Mononuclear cell (primary cell): ENCODE data around the gene MEMO1. TPM values are rescaled to one million over a fixed set of nuclear protein-coding genes. Genes with fewer than 3 reads are reported as not detected.
"Not testable (repeated sequence)": the region's sequence is repeated elsewhere in the genome, so short reads cannot be mapped to it uniquely, and the experiment has no call there.

Experiments used
- H3K27me3 ChIP-seq: 2 replicates; pipeline ENCODE4 v1.6.0; 2011; ENCODE audit warnings: low read length, control low read depth; ENCODE audit not compliant: insufficient read depth
- H3K4me1 ChIP-seq: 2 replicates; pipeline ENCODE4 v1.5.1; 2011; ENCODE audit warnings: mild to moderate bottlenecking, low read length, control low read depth; ENCODE audit not compliant: insufficient read depth
- H3K4me3 ChIP-seq: 2 replicates; pipeline ENCODE4 v1.5.1; 2011; ENCODE audit warnings: mild to moderate bottlenecking, low read length, moderate library complexity
- H3K9me3 ChIP-seq: 2 replicates; pipeline ENCODE4 v1.5.1; 2011; ENCODE audit warnings: low read depth, mild to moderate bottlenecking, control low read depth, low read length
- total RNA-seq: library from RNA; depleted of rRNA; stranded (reverse); fragments of >200 nt; gene quantifications from one replicate; pipeline ENCODE4 v1.2.3, GENCODE V29; 2012

Gene MEMO1
- total RNA-seq, result 41.7 TPM

- Histone ChIP-seq H3K4me1 (peaks cover 42% of the 10 kb centered on the region), H3K4me3 (peak within 1 kb of the TSS; percentile 62), H3K27me3 (no peaks in the 10 kb centered on the region), H3K9me3 (no peaks in the 10 kb centered on the region)
Observed at GRCh38 chr2:32010670-32011484, at the start of gene MEMO1. MEMO1 (minus strand) TSS chr2:32011008; CDS start chr2:32010247, 761 bp downstream.

- H3K4me3 ChIP-seq, result no peak overlapping the region
- no peaks in the 10 kb centered on the region for H3K9me3 ChIP-seq
- no peaks in the 10 kb centered on the region for H3K27me3 ChIP-seq
- H3K4me1 ChIP-seq, result peaks cover 15% of the 10 kb centered on the region
Observed at GRCh38 chr2:32060266-32060665, 49.5 kb upstream of the MEMO1 start.

GRCh38 chr2:32058130-32058529 is 47.3 kb upstream of the MEMO1 start:
- Histone ChIP-seq H3K4me1 (peaks cover 9% of the 10 kb centered on the region), H3K9me3 (no peaks in the 10 kb centered on the region), H3K4me3 (no peak overlapping the region), H3K27me3 (no peaks in the 10 kb centered on the region)

- H3K9me3 ChIP-seq, H3K27me3 ChIP-seq, H3K4me3 ChIP-seq, H3K4me1 ChIP-seq: not testable (repeated sequence)
Observed at GRCh38 chr2:32054583-32054982, 43.8 kb upstream of the MEMO1 start.

- no peaks in the 10 kb centered on the region for H3K27me3 ChIP-seq
- H3K9me3 ChIP-seq, result no peaks in the 10 kb centered on the region
- no peak overlapping the region for H3K4me3 ChIP-seq
- no peaks in the 10 kb centered on the region for H3K4me1 ChIP-seq
Observed at GRCh38 chr2:32051836-32052439, 41.1 kb upstream of the MEMO1 start.

- Histone ChIP-seq H3K9me3 (no peaks in the 10 kb centered on the region), H3K4me3 (no peak overlapping the region), H3K27me3 (no peaks in the 10 kb centered on the region), H3K4me1 (peaks cover 11% of the 10 kb centered on the region)
Observed at GRCh38 chr2:32043561-32043960, 32.8 kb upstream of the MEMO1 start.

GRCh38 chr2:32039447-32040219 is 28.8 kb upstream of the MEMO1 start, which contains the start of gene DPY30:
DPY30 (minus strand) TSS chr2:32039805; CDS start chr2:32039456, 349 bp downstream.
- H3K27me3 ChIP-seq, result no peaks in the 10 kb centered on the region
- peaks cover 13% of the 10 kb centered on the region for H3K4me1 ChIP-seq
- H3K4me3 ChIP-seq, result peak within 1 kb of the TSS; percentile 59
- H3K9me3 ChIP-seq, result no peaks in the 10 kb centered on the region

GRCh38 chr2:32034198-32034887 is 23.5 kb upstream of the MEMO1 start:
- H3K9me3 ChIP-seq, H3K27me3 ChIP-seq, H3K4me1 ChIP-seq, H3K4me3 ChIP-seq: not testable (repeated sequence)

- not testable (repeated sequence) for H3K9me3 ChIP-seq, H3K4me1 ChIP-seq, H3K4me3 ChIP-seq, H3K27me3 ChIP-seq
Observed at GRCh38 chr2:32018789-32019482, 8.1 kb upstream of the MEMO1 start.

- H3K27me3 ChIP-seq, result no peaks in the 10 kb centered on the region
- no peaks in the 10 kb centered on the region for H3K9me3 ChIP-seq
- peaks cover 26% of the 10 kb centered on the region for H3K4me1 ChIP-seq
- H3K4me3 ChIP-seq, result no peak overlapping the region
Observed at GRCh38 chr2:32012872-32013271, 2.1 kb upstream of the MEMO1 start.

- peaks cover 37% of the 10 kb centered on the region for H3K4me1 ChIP-seq
- no peaks in the 10 kb centered on the region for H3K27me3 ChIP-seq
- no peaks in the 10 kb centered on the region for H3K9me3 ChIP-seq
- H3K4me3 ChIP-seq, result peak overlapping the region; percentile 45
Observed at GRCh38 chr2:32011485-32011960, 715 bp upstream of the MEMO1 start.

GRCh38 chr2:32010280-32010669 is 533 bp downstream of the MEMO1 start:
- Histone ChIP-seq H3K4me3 (peak overlapping the region; percentile 22), H3K4me1 (peaks cover 42% of the 10 kb centered on the region)
- not testable (repeated sequence) for H3K27me3 ChIP-seq, H3K9me3 ChIP-seq

GRCh38 chr2:32009516-32010256 is 1.1 kb downstream of the MEMO1 start:
- peaks cover 42% of the 10 kb centered on the region for H3K4me1 ChIP-seq
- H3K27me3 ChIP-seq, result no peaks in the 10 kb centered on the region
- peak overlapping the region; percentile 62 for H3K4me3 ChIP-seq
- H3K9me3 ChIP-seq, result no peaks in the 10 kb centered on the region
